RWPE2 (cell line): ENCODE data around the gene PCDHA4.
"Not testable (repeated sequence)": the region's sequence is repeated elsewhere in the genome, so short reads cannot be mapped to it uniquely, and the experiment has no call there.

Experiments used
- ATAC-seq: fragments of 200-7000 bp; cut with Tn5 transposase; 3 replicates; pipeline ENCODE4 v1.9.1; 2021; ENCODE audit warnings: low read depth
- DNase-seq: peaks from one replicate; pipeline ENCODE4 v3.0.0-alpha.2; 2020; ENCODE audit warnings: low spot score
- H3K27ac ChIP-seq: fragments of 450-650 bp; 2 replicates; pipeline ENCODE4 v1.5.1; 2017; ENCODE audit warnings: mild to moderate bottlenecking; ENCODE audit not compliant: poor library complexity, severe bottlenecking
- H3K27me3 ChIP-seq: fragments of 250-450 bp; sonication (Bioruptor Pico); 2 replicates; pipeline ENCODE4 v1.5.1; 2021; ENCODE audit warnings: mild to moderate bottlenecking, moderate library complexity; ENCODE audit not compliant: insufficient read depth, poor library complexity, severe bottlenecking
- H3K36me3 ChIP-seq: fragments of 250-450 bp; sonication (Bioruptor Pico); 2 replicates; pipeline ENCODE4 v1.5.1; 2020; ENCODE audit warnings: low read depth, mild to moderate bottlenecking, moderate library complexity
- H3K4me1 ChIP-seq: fragments of 250-450 bp; sonication (Bioruptor Pico); 2 replicates; pipeline ENCODE4 v1.5.1; 2021; ENCODE audit warnings: mild to moderate bottlenecking, moderate library complexity; ENCODE audit not compliant: insufficient read depth, poor library complexity, severe bottlenecking
- H3K4me3 ChIP-seq: fragments of 250-450 bp; sonication (Bioruptor Pico); 2 replicates; pipeline ENCODE4 v1.5.1; 2021; ENCODE audit warnings: mild to moderate bottlenecking, moderate library complexity; ENCODE audit not compliant: severe bottlenecking
- H3K9me3 ChIP-seq: fragments of 250-450 bp; sonication (Bioruptor Pico); 2 replicates; pipeline ENCODE4 v1.5.1; 2021; ENCODE audit warnings: mild to moderate bottlenecking, moderate library complexity; ENCODE audit not compliant: severe bottlenecking
- TF ChIP-seq, protein P1 (sequence below): fragments of 450-650 bp; IDR thresholded peaks from one replicate; pipeline ENCODE4 v1.5.1; 2017; ENCODE audit warnings: mild to moderate bottlenecking, moderate library complexity; ENCODE audit not compliant: poor library complexity, severe bottlenecking

The PCDHA4 gene

GRCh38 chr5:140849831-140850634, 43.2 kb downstream of the PCDHA4 start:
- H3K27ac ChIP-seq, H3K4me1 ChIP-seq, H3K4me3 ChIP-seq, H3K27me3 ChIP-seq, H3K36me3 ChIP-seq, ATAC-seq, H3K9me3 ChIP-seq, DNase-seq: not testable (repeated sequence)

DNA sequence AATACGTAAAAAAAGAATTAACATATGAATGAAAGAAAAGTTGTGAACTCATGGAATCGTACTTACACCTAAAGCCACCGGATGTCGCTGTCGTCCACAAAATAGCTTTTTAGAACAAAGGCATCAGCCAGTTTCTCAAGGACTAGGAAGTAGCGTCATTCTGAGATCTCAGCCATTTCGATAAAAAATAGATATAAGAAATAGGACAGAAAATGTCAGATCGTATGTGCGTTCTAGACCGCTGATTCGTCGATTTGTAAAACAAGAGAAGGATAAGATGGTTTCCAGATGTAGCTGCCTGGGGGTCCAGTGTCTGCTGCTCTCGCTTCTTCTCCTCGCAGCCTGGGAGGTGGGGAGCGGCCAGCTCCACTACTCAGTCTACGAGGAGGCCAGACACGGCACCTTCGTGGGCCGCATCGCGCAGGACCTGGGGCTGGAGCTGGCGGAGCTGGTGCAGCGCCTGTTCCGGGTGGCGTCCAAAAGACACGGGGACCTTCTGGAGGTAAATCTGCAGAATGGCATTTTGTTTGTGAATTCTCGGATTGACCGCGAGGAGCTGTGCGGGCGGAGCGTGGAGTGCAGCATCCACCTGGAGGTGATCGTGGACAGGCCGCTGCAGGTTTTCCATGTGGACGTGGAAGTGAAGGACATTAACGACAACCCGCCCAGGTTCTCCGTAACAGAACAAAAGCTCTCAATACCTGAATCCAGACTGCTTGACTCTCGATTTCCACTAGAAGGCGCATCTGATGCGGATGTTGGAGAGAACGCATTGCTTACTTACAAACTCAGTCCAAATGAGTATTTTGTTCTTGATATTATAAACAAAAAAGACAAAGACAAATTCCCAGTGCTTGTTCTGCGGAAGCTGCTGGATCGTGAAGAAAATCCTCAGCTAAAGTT, 49.2 kb downstream of the PCDHA4 start, which contains the start of gene PCDHA10:
TSS of gene PCDHA10 (plus strand) at position 126 of the 903 bp plus-strand sequence. CDS start at position 278, 152 bp downstream.
- H3K27ac ChIP-seq = no peak within 1 kb of the TSS
- DNase-seq = no peak
- no peaks in the 10 kb centered on the region for H3K36me3 ChIP-seq
- TF ChIP-seq, protein P1, sequence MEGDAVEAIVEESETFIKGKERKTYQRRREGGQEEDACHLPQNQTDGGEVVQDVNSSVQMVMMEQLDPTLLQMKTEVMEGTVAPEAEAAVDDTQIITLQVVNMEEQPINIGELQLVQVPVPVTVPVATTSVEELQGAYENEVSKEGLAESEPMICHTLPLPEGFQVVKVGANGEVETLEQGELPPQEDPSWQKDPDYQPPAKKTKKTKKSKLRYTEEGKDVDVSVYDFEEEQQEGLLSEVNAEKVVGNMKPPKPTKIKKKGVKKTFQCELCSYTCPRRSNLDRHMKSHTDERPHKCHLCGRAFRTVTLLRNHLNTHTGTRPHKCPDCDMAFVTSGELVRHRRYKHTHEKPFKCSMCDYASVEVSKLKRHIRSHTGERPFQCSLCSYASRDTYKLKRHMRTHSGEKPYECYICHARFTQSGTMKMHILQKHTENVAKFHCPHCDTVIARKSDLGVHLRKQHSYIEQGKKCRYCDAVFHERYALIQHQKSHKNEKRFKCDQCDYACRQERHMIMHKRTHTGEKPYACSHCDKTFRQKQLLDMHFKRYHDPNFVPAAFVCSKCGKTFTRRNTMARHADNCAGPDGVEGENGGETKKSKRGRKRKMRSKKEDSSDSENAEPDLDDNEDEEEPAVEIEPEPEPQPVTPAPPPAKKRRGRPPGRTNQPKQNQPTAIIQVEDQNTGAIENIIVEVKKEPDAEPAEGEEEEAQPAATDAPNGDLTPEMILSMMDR = no peak
- H3K9me3 ChIP-seq = no peaks in the 10 kb centered on the region
- no peak within 1 kb of the TSS for H3K4me3 ChIP-seq
- ATAC-seq = no peak
- H3K27me3 ChIP-seq = peaks cover 17% of the 10 kb centered on the region
- no peaks in the 10 kb centered on the region for H3K4me1 ChIP-seq

DNA sequence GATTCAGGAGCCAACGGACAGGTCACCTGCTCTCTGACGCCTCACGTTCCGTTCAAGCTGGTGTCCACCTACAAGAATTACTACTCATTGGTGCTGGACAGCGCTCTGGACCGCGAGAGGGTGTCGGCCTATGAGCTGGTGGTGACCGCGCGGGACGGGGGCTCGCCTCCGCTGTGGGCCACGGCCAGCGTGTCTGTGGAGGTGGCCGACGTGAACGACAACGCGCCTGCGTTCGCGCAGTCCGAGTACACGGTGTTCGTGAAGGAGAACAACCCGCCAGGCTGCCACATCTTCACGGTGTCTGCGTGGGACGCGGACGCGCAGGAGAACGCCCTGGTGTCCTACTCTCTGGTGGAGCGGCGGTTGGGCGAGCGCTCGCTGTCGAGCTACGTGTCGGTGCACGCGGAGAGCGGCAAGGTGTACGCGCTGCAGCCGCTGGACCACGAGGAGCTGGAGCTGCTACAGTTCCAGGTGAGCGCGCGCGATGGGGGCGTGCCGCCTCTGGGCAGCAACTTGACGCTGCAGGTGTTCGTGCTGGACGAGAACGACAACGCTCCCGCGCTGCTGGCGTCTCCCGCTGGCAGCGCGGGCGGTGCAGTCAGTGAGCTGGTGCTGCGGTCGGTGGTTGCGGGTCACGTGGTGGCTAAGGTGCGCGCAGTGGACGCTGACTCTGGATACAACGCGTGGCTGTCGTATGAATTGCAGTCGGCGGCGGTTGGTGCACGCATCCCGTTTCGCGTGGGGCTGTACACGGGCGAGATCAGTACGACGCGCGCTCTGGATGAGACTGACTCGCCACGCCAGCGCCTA, 50.5 kb downstream of the PCDHA4 start:
- no peaks in the 10 kb centered on the region for H3K4me1 ChIP-seq
- peaks cover 31% of the 10 kb centered on the region for H3K27me3 ChIP-seq
- H3K4me3 ChIP-seq = no peak overlapping the region
- TF ChIP-seq, protein P1 = no peak
- H3K36me3 ChIP-seq = no peaks in the 10 kb centered on the region
- no peak for DNase-seq
- ATAC-seq = no peak
- no peak overlapping the region for H3K27ac ChIP-seq
- peaks cover 7% of the 10 kb centered on the region for H3K9me3 ChIP-seq

- TF ChIP-seq, protein P1 = no peak
- no peak overlapping the region for H3K4me3 ChIP-seq
- no peaks in the 10 kb centered on the region for H3K36me3 ChIP-seq
- no peak for DNase-seq
- no peak overlapping the region for H3K27ac ChIP-seq
- H3K9me3 ChIP-seq = peaks cover 12% of the 10 kb centered on the region
- peaks cover 36% of the 10 kb centered on the region for H3K27me3 ChIP-seq
- H3K4me1 ChIP-seq = no peaks in the 10 kb centered on the region
- ATAC-seq = no peak
These were observed 51.0 kb downstream of the PCDHA4 start for GRCh38 chr5:140857987-140858240.
